IPS-18a (cell line): ENCODE data around the gene FBLN7.
"Not testable (repeated sequence)": the region's sequence is repeated elsewhere in the genome, so short reads cannot be mapped to it uniquely, and the experiment has no call there.

Experiments used
- H3K27ac ChIP-seq: one replicate; pipeline ENCODE4 v1.5.1; 2013; ENCODE audit warnings: low read length
- H3K27me3 ChIP-seq: one replicate; pipeline ENCODE4 v1.6.1; 2013; ENCODE audit warnings: mild to moderate bottlenecking, low read length; ENCODE audit not compliant: control insufficient read depth, insufficient read depth
- H3K36me3 ChIP-seq: one replicate; pipeline ENCODE4 v1.6.1; 2013; ENCODE audit warnings: low read depth, low read length; ENCODE audit not compliant: control insufficient read depth
- H3K4me1 ChIP-seq: one replicate; pipeline ENCODE4 v1.6.1; 2013; ENCODE audit warnings: low read depth, low read length; ENCODE audit not compliant: control insufficient read depth
- H3K4me3 ChIP-seq: one replicate; pipeline ENCODE4 v1.5.1; 2013; ENCODE audit warnings: low read length
- H3K9ac ChIP-seq: one replicate; pipeline ENCODE4 v1.6.1; 2013; ENCODE audit warnings: mild to moderate bottlenecking, low read length, moderate library complexity
- H3K9me3 ChIP-seq: one replicate; pipeline ENCODE4 v1.6.1; 2013; ENCODE audit warnings: low read depth, low read length; ENCODE audit not compliant: control insufficient read depth

Gene FBLN7

GRCh38 chr2:112121682-112122254, 16.4 kb upstream of the FBLN7 start:
- H3K9ac ChIP-seq = no peak overlapping the region
- H3K4me3 ChIP-seq = no peak overlapping the region
- H3K9me3 ChIP-seq = no peaks in the 10 kb centered on the region
- H3K27me3 ChIP-seq = no peaks in the 10 kb centered on the region
- no peak overlapping the region for H3K27ac ChIP-seq
- H3K36me3 ChIP-seq = no peaks in the 10 kb centered on the region
- no peaks in the 10 kb centered on the region for H3K4me1 ChIP-seq

GRCh38 chr2:112129060-112129459, 9.1 kb upstream of the FBLN7 start:
- Histone ChIP-seq H3K27ac (no peak overlapping the region), H3K9ac (no peak overlapping the region), H3K9me3 (peaks cover 3% of the 10 kb centered on the region), H3K27me3 (no peaks in the 10 kb centered on the region), H3K4me1 (no peaks in the 10 kb centered on the region), H3K36me3 (no peaks in the 10 kb centered on the region), H3K4me3 (no peak overlapping the region)

- no peak overlapping the region for H3K9ac ChIP-seq
- peaks cover 3% of the 10 kb centered on the region for H3K4me1 ChIP-seq
- H3K9me3 ChIP-seq = no peaks in the 10 kb centered on the region
- no peak overlapping the region for H3K27ac ChIP-seq
- no peaks in the 10 kb centered on the region for H3K36me3 ChIP-seq
- no peak overlapping the region for H3K4me3 ChIP-seq
- H3K27me3 ChIP-seq = peaks cover 27% of the 10 kb centered on the region
Measured at GRCh38 chr2:112133344-112133743, 4.8 kb upstream of the FBLN7 start.

GRCh38 chr2:112134120-112134519, 4.1 kb upstream of the FBLN7 start:
- H3K27me3 ChIP-seq = peaks cover 34% of the 10 kb centered on the region
- peaks cover 3% of the 10 kb centered on the region for H3K4me1 ChIP-seq
- no peaks in the 10 kb centered on the region for H3K36me3 ChIP-seq
- no peaks in the 10 kb centered on the region for H3K9me3 ChIP-seq
- no peak overlapping the region for H3K27ac ChIP-seq
- no peak overlapping the region for H3K4me3 ChIP-seq
- no peak overlapping the region for H3K9ac ChIP-seq

GRCh38 chr2:112136096-112136495, 2.1 kb upstream of the FBLN7 start:
- Histone ChIP-seq H3K36me3 (no peaks in the 10 kb centered on the region), H3K27me3 (peaks cover 49% of the 10 kb centered on the region), H3K9ac (no peak overlapping the region)

GRCh38 chr2:112137516-112138158, 548 bp upstream of the FBLN7 start:
- Histone ChIP-seq H3K27me3 (peaks cover 62% of the 10 kb centered on the region), H3K27ac (no peak overlapping the region), H3K9me3 (no peaks in the 10 kb centered on the region), H3K4me1 (peaks cover 3% of the 10 kb centered on the region), H3K36me3 (no peaks in the 10 kb centered on the region), H3K4me3 (peak overlapping the region; percentile 57), H3K9ac (no peak overlapping the region)

More at GRCh38 chr2:112136096-112136495, 2.1 kb upstream of the FBLN7 start:
- Histone ChIP-seq H3K9me3 (no peaks in the 10 kb centered on the region), H3K27ac (no peak overlapping the region), H3K4me1 (peaks cover 3% of the 10 kb centered on the region), H3K4me3 (no peak overlapping the region)

GRCh38 chr2:112139033-112139614, 939 bp downstream of the FBLN7 start:
- H3K27ac ChIP-seq, H3K9ac ChIP-seq, H3K4me1 ChIP-seq, H3K36me3 ChIP-seq, H3K9me3 ChIP-seq: not testable (repeated sequence)
- peak overlapping the region; percentile 57 for H3K4me3 ChIP-seq
- peaks cover 66% of the 10 kb centered on the region for H3K27me3 ChIP-seq

GRCh38 chr2:112139661-112140204, 1.5 kb downstream of the FBLN7 start:
- H3K36me3 ChIP-seq, H3K4me1 ChIP-seq, H3K9me3 ChIP-seq, H3K9ac ChIP-seq, H3K27ac ChIP-seq: not testable (repeated sequence)
- Histone ChIP-seq H3K4me3 (peak overlapping the region; percentile 53), H3K27me3 (peaks cover 66% of the 10 kb centered on the region)

GRCh38 chr2:112140205-112140802, 2.1 kb downstream of the FBLN7 start:
- Histone ChIP-seq H3K27ac (no peak overlapping the region), H3K27me3 (peaks cover 66% of the 10 kb centered on the region), H3K36me3 (no peaks in the 10 kb centered on the region), H3K4me3 (peak overlapping the region; percentile 53), H3K9me3 (no peaks in the 10 kb centered on the region), H3K9ac (no peak overlapping the region), H3K4me1 (peaks cover 3% of the 10 kb centered on the region)

GRCh38 chr2:112140899-112141625, 2.9 kb downstream of the FBLN7 start:
- Histone ChIP-seq H3K4me1 (peaks cover 3% of the 10 kb centered on the region), H3K27ac (no peak overlapping the region), H3K27me3 (peaks cover 61% of the 10 kb centered on the region), H3K4me3 (peak overlapping the region; percentile 53), H3K9me3 (no peaks in the 10 kb centered on the region), H3K9ac (no peak overlapping the region), H3K36me3 (no peaks in the 10 kb centered on the region)

- Histone ChIP-seq H3K9me3 (no peaks in the 10 kb centered on the region), H3K27ac (no peak overlapping the region), H3K9ac (no peak overlapping the region), H3K27me3 (peaks cover 56% of the 10 kb centered on the region), H3K4me1 (peaks cover 3% of the 10 kb centered on the region), H3K4me3 (no peak overlapping the region), H3K36me3 (no peaks in the 10 kb centered on the region)
Measured at GRCh38 chr2:112141626-112142007, 3.4 kb downstream of the FBLN7 start.
